ENCODE data around the gene NENF.

DNA sequence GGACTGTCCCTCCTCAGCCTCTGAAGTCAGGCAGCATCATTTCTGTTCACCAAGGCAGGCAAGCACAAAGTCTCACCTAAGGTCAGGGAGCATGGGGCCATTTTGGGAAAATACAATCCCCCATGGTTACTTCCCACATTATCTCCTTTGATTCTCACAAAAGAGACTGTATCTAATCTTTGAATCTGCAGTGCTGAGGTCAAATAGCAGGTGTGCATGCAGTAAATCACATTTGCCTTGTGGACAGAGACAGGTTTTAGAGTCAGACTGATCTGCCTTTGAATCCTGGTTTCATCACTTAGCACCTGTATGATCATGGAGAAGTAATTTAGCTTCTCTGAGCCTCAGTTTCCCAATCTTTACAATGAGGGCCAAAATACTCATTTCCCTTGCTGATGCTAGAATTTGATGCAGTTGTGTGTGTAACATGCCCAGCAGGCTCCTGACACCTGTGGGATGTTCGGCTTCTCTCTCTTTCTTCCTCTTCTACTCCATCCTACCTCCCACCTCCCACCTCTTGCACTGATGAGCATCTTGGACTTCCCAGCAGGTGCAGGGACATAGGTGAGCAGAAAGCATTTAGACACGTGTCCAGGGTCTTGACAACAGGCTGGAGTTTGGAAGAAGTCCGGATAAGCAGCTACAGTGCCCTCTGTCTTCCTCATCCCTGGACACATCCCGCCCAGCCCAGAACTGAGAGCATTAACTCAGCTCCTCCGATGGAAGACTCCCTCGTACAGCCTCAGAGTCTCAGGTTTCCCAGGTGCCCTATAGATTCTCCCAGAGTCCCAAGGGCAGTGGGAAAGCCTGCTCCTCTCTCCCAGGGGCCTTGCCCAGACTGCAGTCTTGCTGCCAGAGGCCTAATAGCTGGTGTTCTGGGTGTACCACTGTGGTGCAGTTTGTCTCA is 18.9 kb downstream of the NENF start:
- TF ChIP-seq, protein P1, sequence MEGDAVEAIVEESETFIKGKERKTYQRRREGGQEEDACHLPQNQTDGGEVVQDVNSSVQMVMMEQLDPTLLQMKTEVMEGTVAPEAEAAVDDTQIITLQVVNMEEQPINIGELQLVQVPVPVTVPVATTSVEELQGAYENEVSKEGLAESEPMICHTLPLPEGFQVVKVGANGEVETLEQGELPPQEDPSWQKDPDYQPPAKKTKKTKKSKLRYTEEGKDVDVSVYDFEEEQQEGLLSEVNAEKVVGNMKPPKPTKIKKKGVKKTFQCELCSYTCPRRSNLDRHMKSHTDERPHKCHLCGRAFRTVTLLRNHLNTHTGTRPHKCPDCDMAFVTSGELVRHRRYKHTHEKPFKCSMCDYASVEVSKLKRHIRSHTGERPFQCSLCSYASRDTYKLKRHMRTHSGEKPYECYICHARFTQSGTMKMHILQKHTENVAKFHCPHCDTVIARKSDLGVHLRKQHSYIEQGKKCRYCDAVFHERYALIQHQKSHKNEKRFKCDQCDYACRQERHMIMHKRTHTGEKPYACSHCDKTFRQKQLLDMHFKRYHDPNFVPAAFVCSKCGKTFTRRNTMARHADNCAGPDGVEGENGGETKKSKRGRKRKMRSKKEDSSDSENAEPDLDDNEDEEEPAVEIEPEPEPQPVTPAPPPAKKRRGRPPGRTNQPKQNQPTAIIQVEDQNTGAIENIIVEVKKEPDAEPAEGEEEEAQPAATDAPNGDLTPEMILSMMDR (IDR thresholded peaks at IDR 0.05): no peak
- no peak for TF ChIP-seq EZH2 (IDR thresholded peaks at IDR 0.05; ENCODE audit: borderline replicate concordance, insufficient read depth, low read depth, low read length, poor library complexity, severe bottlenecking)
